ENCODE measurements around the gene VSTM2B.
A peak's percentile ranks its signal among the peaks of the same experiment; 100 is the strongest.

VSTM2B gene

GRCh38 chr19:29515706-29516357 lies 10.0 kb upstream of the VSTM2B start:
- no peak for DNase-seq (ENCODE audit: low read depth)

GRCh38 chr19:29516358-29516725 lies 9.5 kb upstream of the VSTM2B start:
- no peak for DNase-seq (ENCODE audit: low read depth)

GRCh38 chr19:29516821-29517395 lies 8.9 kb upstream of the VSTM2B start:
- no peak for DNase-seq (ENCODE audit: low read depth)

- DNase-seq (ENCODE audit: low read depth), result no peak
Measured at GRCh38 chr19:29517412-29517811, 8.4 kb upstream of the VSTM2B start.

- DNase-seq (ENCODE audit: low read depth), result no peak
Measured at GRCh38 chr19:29517946-29518345, 7.8 kb upstream of the VSTM2B start.

- DNase-seq (ENCODE audit: low read depth), result no peak
Measured at GRCh38 chr19:29519146-29519545, 6.6 kb upstream of the VSTM2B start.

GRCh38 chr19:29519931-29520330 lies 5.9 kb upstream of the VSTM2B start:
- DNase-seq (ENCODE audit: low read depth), result no peak

GRCh38 chr19:29520390-29520789 lies 5.4 kb upstream of the VSTM2B start:
- DNase-seq (ENCODE audit: low read depth), result no peak

GRCh38 chr19:29521291-29522075 lies 4.3 kb upstream of the VSTM2B start:
- no peak for DNase-seq (ENCODE audit: low read depth)

- no peak for DNase-seq (ENCODE audit: low read depth)
Measured at GRCh38 chr19:29523568-29523967, 2.2 kb upstream of the VSTM2B start.

- no peak for DNase-seq (ENCODE audit: low read depth)
Measured at GRCh38 chr19:29524201-29524911, 1.4 kb upstream of the VSTM2B start.

- no peak for DNase-seq (ENCODE audit: low read depth)
Measured at GRCh38 chr19:29524912-29525831, 622 bp upstream of the VSTM2B start.

- DNase-seq (ENCODE audit: low read depth), result peak; percentile 10
Measured at GRCh38 chr19:29526730-29527499, 1.1 kb downstream of the VSTM2B start.

GRCh38 chr19:29527500-29528328 lies 1.9 kb downstream of the VSTM2B start:
- no peak for DNase-seq (ENCODE audit: low read depth)

GRCh38 chr19:29528350-29528945 lies 2.7 kb downstream of the VSTM2B start:
- DNase-seq (ENCODE audit: low read depth), result peak; percentile 65

- no peak for DNase-seq (ENCODE audit: low read depth)
Measured at GRCh38 chr19:29528946-29529645, 3.3 kb downstream of the VSTM2B start.

- no peak for DNase-seq (ENCODE audit: low read depth)
Measured at GRCh38 chr19:29529646-29530539, 4.1 kb downstream of the VSTM2B start.

Measured in activated T-cell treated with anti-CD3 and anti-CD28 coated beads for 24 hours (primary cell).